ENCODE results near the gene ZNF343.

Gene ZNF343

GRCh38 chr20:2521369-2522305 lies 12.9 kb upstream of the ZNF343 start:
- Histone ChIP-seq H3K4me2 (ENCODE audit: low read length) (no peak overlapping the region), H3K27me3 (ENCODE audit: insufficient read depth, low read length) (no peaks in the 10 kb centered on the region), H3K27ac (ENCODE audit: low read depth, low read length, poor library complexity, severe bottlenecking) (no peak overlapping the region), H3K4me1 (ENCODE audit: insufficient read depth, low read length, severe bottlenecking) (peaks cover 8% of the 10 kb centered on the region), H3K4me3 (ENCODE audit: low read depth, low read length, poor library complexity, severe bottlenecking) (no peak overlapping the region), H3K79me2 (ENCODE audit: insufficient read depth, low read length) (no peaks in the 10 kb centered on the region), H3K9me3 (ENCODE audit: low read length) (no peaks in the 10 kb centered on the region), H3K9ac (ENCODE audit: low read length) (no peak overlapping the region), H4K20me1 (ENCODE audit: insufficient read depth, low read length) (no peaks in the 10 kb centered on the region), H3K9me2 (ENCODE audit: low read depth, low read length) (no peaks in the 10 kb centered on the region), H3K36me3 (ENCODE audit: insufficient read depth, low read length) (no peaks in the 10 kb centered on the region), H3F3A (ENCODE audit: insufficient read depth, low read length) (no peaks in the 10 kb centered on the region), H2AFZ (ENCODE audit: low read length) (no peak overlapping the region)
- no peak for TF ChIP-seq EZH2 (IDR thresholded peaks at IDR 0.05; ENCODE audit: borderline replicate concordance, low read length)
- TF ChIP-seq, protein P1, sequence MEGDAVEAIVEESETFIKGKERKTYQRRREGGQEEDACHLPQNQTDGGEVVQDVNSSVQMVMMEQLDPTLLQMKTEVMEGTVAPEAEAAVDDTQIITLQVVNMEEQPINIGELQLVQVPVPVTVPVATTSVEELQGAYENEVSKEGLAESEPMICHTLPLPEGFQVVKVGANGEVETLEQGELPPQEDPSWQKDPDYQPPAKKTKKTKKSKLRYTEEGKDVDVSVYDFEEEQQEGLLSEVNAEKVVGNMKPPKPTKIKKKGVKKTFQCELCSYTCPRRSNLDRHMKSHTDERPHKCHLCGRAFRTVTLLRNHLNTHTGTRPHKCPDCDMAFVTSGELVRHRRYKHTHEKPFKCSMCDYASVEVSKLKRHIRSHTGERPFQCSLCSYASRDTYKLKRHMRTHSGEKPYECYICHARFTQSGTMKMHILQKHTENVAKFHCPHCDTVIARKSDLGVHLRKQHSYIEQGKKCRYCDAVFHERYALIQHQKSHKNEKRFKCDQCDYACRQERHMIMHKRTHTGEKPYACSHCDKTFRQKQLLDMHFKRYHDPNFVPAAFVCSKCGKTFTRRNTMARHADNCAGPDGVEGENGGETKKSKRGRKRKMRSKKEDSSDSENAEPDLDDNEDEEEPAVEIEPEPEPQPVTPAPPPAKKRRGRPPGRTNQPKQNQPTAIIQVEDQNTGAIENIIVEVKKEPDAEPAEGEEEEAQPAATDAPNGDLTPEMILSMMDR (IDR thresholded peaks at IDR 0.05; ENCODE audit: low read length), result peak; percentile 91

DNA sequence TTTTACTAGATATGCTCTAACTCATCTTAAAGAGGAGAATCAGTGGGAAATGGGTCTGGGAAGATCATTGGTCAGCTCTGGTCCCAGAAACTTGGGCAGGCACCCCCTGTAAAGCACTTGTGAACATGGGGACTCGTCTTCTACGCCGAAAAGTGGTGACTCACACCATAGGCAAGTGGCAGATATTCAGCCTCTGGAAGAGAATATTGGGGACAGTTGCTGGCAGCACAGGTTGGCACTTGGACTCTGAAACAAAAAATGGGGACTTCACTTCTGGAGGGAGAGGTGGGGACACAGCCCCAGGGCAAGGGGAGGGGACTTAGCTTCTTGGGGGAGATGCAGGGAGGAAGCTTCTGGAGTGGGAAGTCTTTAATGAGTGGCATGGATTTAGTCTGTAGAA lies 11.9 kb upstream of the ZNF343 start:
- Histone ChIP-seq H3K4me3 (ENCODE audit: low read depth, low read length, poor library complexity, severe bottlenecking) (no peak overlapping the region), H3K9ac (ENCODE audit: low read length) (no peak overlapping the region), H4K20me1 (ENCODE audit: insufficient read depth, low read length) (no peaks in the 10 kb centered on the region), H3K4me1 (ENCODE audit: insufficient read depth, low read length, severe bottlenecking) (peaks cover 8% of the 10 kb centered on the region), H3K4me2 (ENCODE audit: low read length) (no peak overlapping the region), H3K9me3 (ENCODE audit: low read length) (no peaks in the 10 kb centered on the region), H3K27me3 (ENCODE audit: insufficient read depth, low read length) (no peaks in the 10 kb centered on the region), H3K27ac (ENCODE audit: low read depth, low read length, poor library complexity, severe bottlenecking) (no peak overlapping the region), H3K9me2 (ENCODE audit: low read depth, low read length) (no peaks in the 10 kb centered on the region), H2AFZ (ENCODE audit: low read length) (no peak overlapping the region), H3F3A (ENCODE audit: insufficient read depth, low read length) (no peaks in the 10 kb centered on the region), H3K79me2 (ENCODE audit: insufficient read depth, low read length) (no peaks in the 10 kb centered on the region), H3K36me3 (ENCODE audit: insufficient read depth, low read length) (no peaks in the 10 kb centered on the region)
- TF ChIP-seq, protein P1 (IDR thresholded peaks at IDR 0.05; ENCODE audit: low read length), result no peak
- no peak for TF ChIP-seq EZH2 (IDR thresholded peaks at IDR 0.05; ENCODE audit: borderline replicate concordance, low read length)

GRCh38 chr20:2519115-2519809 lies 10.5 kb upstream of the ZNF343 start:
- H3K4me1 ChIP-seq (ENCODE audit: insufficient read depth, low read length, severe bottlenecking), result no peaks in the 10 kb centered on the region
- H3K9ac ChIP-seq (ENCODE audit: low read length), result no peak overlapping the region
- no peaks in the 10 kb centered on the region for H4K20me1 ChIP-seq (ENCODE audit: insufficient read depth, low read length)
- H2AFZ ChIP-seq (ENCODE audit: low read length), result no peak overlapping the region
- H3K79me2 ChIP-seq (ENCODE audit: insufficient read depth, low read length), result no peaks in the 10 kb centered on the region
- no peak overlapping the region for H3K4me3 ChIP-seq (ENCODE audit: low read depth, low read length, poor library complexity, severe bottlenecking)
- H3K9me3 ChIP-seq (ENCODE audit: low read length), result no peaks in the 10 kb centered on the region
- no peak overlapping the region for H3K4me2 ChIP-seq (ENCODE audit: low read length)
- H3K36me3 ChIP-seq (ENCODE audit: insufficient read depth, low read length), result no peaks in the 10 kb centered on the region
- TF ChIP-seq, protein P1 (IDR thresholded peaks at IDR 0.05; ENCODE audit: low read length), result no peak
- TF ChIP-seq EZH2 (IDR thresholded peaks at IDR 0.05; ENCODE audit: borderline replicate concordance, low read length), result no peak
- no peaks in the 10 kb centered on the region for H3K9me2 ChIP-seq (ENCODE audit: low read depth, low read length)
- H3K27ac ChIP-seq (ENCODE audit: low read depth, low read length, poor library complexity, severe bottlenecking), result no peak overlapping the region
- H3F3A ChIP-seq (ENCODE audit: insufficient read depth, low read length), result no peaks in the 10 kb centered on the region
- H3K27me3 ChIP-seq (ENCODE audit: insufficient read depth, low read length), result no peaks in the 10 kb centered on the region

Data from OCI-LY1 (cell line).